Lower leg skin (tissue), 4 donors: Measurements from ENCODE around the gene VPS13D. TPM values are rescaled to one million over a fixed set of nuclear protein-coding genes. Genes with fewer than 3 reads are reported as not detected.

Source experiments
- DNase-seq, 2 donors: peaks; one replicate each; pipeline ENCODE4 v3.0.0-alpha.2; 2019; ENCODE audit warnings: low spot score in 2 of 2
- H3K4me3 ChIP-seq: fragments of 200-600 bp; sonication (generic); 2 replicates; pipeline ENCODE4 v1.5.1; 2017; ENCODE audit warnings: mild to moderate bottlenecking, low read depth; ENCODE audit not compliant: poor library complexity, severe bottlenecking
- CTCF ChIP-seq, 3 donors: fragments of 450-650 bp; IDR thresholded peaks; one replicate each; pipeline ENCODE4 v1.5.1; 2016; ENCODE audit warnings: antibody characterized with exemption in 3 of 3, mild to moderate bottlenecking in 3 of 3, moderate library complexity in 2 of 3
- POLR2A ChIP-seq, 2 donors: fragments of 450-650 bp; IDR thresholded peaks; one replicate each; pipeline ENCODE4 v1.6.1; 2016 to 2017; ENCODE audit warnings: antibody characterized with exemption in 2 of 2, mild to moderate bottlenecking in 1 of 2, moderate library complexity in 1 of 2
- whole genome bisulfite sequencing, 2 donors: methylation state at CpG; one replicate each; pipeline ENCODE4 v1.1.5; 2018; 5-methylcytosine and 5-hydroxymethylcytosine counted together
- intact Hi-C: fragments of 100-400 bp; cut with DNase I; formaldehyde crosslinking; loops from one replicate; pipeline ENCODE4 v1.15.0; 2023; ENCODE audit warnings: low total_unique reads
- total RNA-seq, 4 donors: library from RNA; depleted of rRNA; stranded (reverse); fragments of >200 nt; gene quantifications; one replicate each; pipeline ENCODE4 v1.1.0, GENCODE V29; 2016

The VPS13D gene
- total RNA-seq, 4 donors from 2014 or later, result 96.5 to 200 (median 116) TPM

- intact Hi-C loops, result loop anchor here (5.0 kb wide), 1 partner anchor 78 kb away; no protein-coding TSS in a partner anchor
- no peak for DNase-seq
- WGBS, 2 donors, result 87% methylated on average over 7 of the region's 7 CpGs
- TF ChIP-seq CTCF (IDR thresholded peaks at IDR 0.05) (no peak), POLR2A (IDR thresholded peaks at IDR 0.05) (no peak)
- H3K4me3 ChIP-seq, result no peak overlapping the region
Observed at GRCh38 chr1:12204754-12205658, 24.8 kb upstream of the VPS13D start.

- intact Hi-C loops, result loop anchor here (5.0 kb wide), 1 partner anchor 79 kb away; no protein-coding TSS in a partner anchor
- WGBS, 2 donors, result 83 to 90% methylated on average over 5 of the region's 5 CpGs
- no peak overlapping the region for H3K4me3 ChIP-seq
- DNase-seq, result no peak
- no peak for TF ChIP-seq CTCF (IDR thresholded peaks at IDR 0.05)
- TF ChIP-seq POLR2A (IDR thresholded peaks at IDR 0.05), result no peak
Observed at GRCh38 chr1:12206238-12206637, 23.6 kb upstream of the VPS13D start.

- no peak for DNase-seq
- intact Hi-C loops, result loop anchor here (5.0 kb wide), 1 partner anchor 80 kb away; no protein-coding TSS in a partner anchor
- no peak overlapping the region for H3K4me3 ChIP-seq
- TF ChIP-seq POLR2A (IDR thresholded peaks at IDR 0.05) (no peak), CTCF (IDR thresholded peaks at IDR 0.05) (no peak)
- WGBS, 2 donors, result 69 to 79% methylated on average over 10 to 17 of the region's 17 CpGs
Observed at GRCh38 chr1:12206792-12207424, 22.9 kb upstream of the VPS13D start.

- 63 to 74% methylated on average over 6 of the region's 6 CpGs for WGBS, 2 donors
- no peak for DNase-seq
- intact Hi-C loops, result loop anchor here (5.0 kb wide), 1 partner anchor 81 kb away; no protein-coding TSS in a partner anchor
- no peak overlapping the region for H3K4me3 ChIP-seq
- no peak for TF ChIP-seq CTCF (IDR thresholded peaks at IDR 0.05)
- TF ChIP-seq POLR2A (IDR thresholded peaks at IDR 0.05), result no peak
Observed at GRCh38 chr1:12208271-12208670, 21.6 kb upstream of the VPS13D start.

- WGBS, 2 donors, result 24 to 26% methylated on average over 13 to 14 of the region's 14 CpGs
- no peak overlapping the region for H3K4me3 ChIP-seq
- intact Hi-C loops, result loop anchor here (5.0 kb wide), 1 partner anchor 82 kb away; no protein-coding TSS in a partner anchor
- peak; percentile 80 to 97 for DNase-seq
- TF ChIP-seq CTCF (IDR thresholded peaks at IDR 0.05) (peak in 1 of 3 donors; percentile 95), POLR2A (IDR thresholded peaks at IDR 0.05) (no peak)
Observed at GRCh38 chr1:12208764-12209494, 20.9 kb upstream of the VPS13D start.
